KOPT-K1 (cell line): ENCODE measurements around the gene CEBPB.
"Not testable (repeated sequence)": the region's sequence is repeated elsewhere in the genome, so short reads cannot be mapped to it uniquely, and the experiment has no call there.

ENCODE experiments used
- H3K27ac ChIP-seq: fragments of 200-600 bp; sonication (generic); 2 replicates; pipeline ENCODE4 v1.5.1; 2016; ENCODE audit warnings: antibody characterized with exemption, mild to moderate bottlenecking, low read depth, low read length; ENCODE audit not compliant: poor library complexity, severe bottlenecking
- H3K36me3 ChIP-seq: fragments of 200-600 bp; sonication (generic); 2 replicates; pipeline ENCODE4 v1.5.1; 2017; ENCODE audit warnings: antibody characterized with exemption, mild to moderate bottlenecking, low read length, moderate library complexity; ENCODE audit not compliant: insufficient read depth
- H3K9me3 ChIP-seq: fragments of 200-600 bp; sonication (generic); 2 replicates; pipeline ENCODE4 v1.5.1; 2017; ENCODE audit warnings: antibody characterized with exemption, low read length, mild to moderate bottlenecking; ENCODE audit not compliant: insufficient read depth, poor library complexity, severe bottlenecking

Gene CEBPB

GRCh38 chr20:50153500-50154377, 36.9 kb upstream of the CEBPB start, which contains the start of gene PEDS1:
Gene PEDS1, minus strand, starts transcription at chr20:50153723. Its CDS starts 86 bp downstream, at chr20:50153637.
- H3K36me3 ChIP-seq, result peaks cover 21% of the 10 kb centered on the region; the same call in 1 of the 2 replicates
- no peaks in the 10 kb centered on the region for H3K9me3 ChIP-seq
- peak within 1 kb of the TSS; percentile 75 for H3K27ac ChIP-seq

GRCh38 chr20:50161494-50161893, 29.1 kb upstream of the CEBPB start:
- H3K36me3 ChIP-seq, H3K9me3 ChIP-seq, H3K27ac ChIP-seq: not testable (repeated sequence)

- Histone ChIP-seq H3K36me3 (no peaks in the 10 kb centered on the region), H3K27ac (no peak overlapping the region), H3K9me3 (no peaks in the 10 kb centered on the region)
These were observed 26.9 kb upstream of the CEBPB start for GRCh38 chr20:50163570-50164317.

DNA sequence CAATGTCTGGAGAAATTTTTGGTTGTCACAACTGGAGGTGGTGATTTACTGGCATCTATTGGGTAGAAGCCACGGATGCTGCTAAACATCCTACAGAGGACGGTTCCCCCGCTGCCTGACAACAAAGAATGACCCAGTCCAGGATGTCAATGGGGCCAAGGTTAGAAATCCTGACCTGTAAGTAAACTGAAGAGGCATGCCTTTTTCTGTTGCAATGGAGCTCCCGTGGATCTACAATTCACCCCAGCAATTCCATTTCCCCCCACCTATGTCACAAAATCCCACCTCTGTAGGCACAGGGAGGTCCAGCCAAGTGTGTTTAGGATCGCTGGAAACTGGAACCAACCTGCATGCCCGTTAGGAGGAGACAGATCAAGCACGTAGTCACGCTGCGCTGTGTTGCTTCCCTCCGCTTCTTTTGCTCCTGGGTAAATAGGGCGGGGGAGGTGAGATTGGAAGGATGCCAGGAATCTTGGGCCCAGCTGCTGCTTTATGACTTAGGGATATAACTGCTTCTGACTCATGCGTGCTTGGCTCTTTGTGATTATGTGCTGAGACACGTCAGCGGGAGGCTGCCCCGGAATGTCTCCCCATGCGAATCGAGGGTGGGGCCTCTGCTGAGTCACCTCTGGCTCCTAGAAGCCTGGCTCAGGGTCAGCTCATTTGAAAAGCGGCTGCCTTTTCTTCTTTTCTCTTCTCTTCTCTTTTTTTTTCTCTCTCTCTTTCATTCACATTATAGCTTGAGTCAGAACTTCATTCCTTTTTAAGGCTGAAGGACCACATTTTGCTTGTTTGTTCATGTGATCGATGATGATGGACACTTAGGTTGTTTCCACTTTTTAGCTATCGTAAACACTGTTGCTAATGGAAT, 24.7 kb upstream of the CEBPB start:
- no peak overlapping the region for H3K27ac ChIP-seq

GRCh38 chr20:50169329-50169823, 21.3 kb upstream of the CEBPB start:
- no peak overlapping the region for H3K27ac ChIP-seq
- no peaks in the 10 kb centered on the region for H3K9me3 ChIP-seq
- H3K36me3 ChIP-seq, result no peaks in the 10 kb centered on the region

More for the DNA sequence above, 24.7 kb upstream of the CEBPB start:
- Histone ChIP-seq H3K9me3 (no peaks in the 10 kb centered on the region), H3K36me3 (no peaks in the 10 kb centered on the region)

GRCh38 chr20:50170549-50171220, 19.9 kb upstream of the CEBPB start:
- H3K9me3 ChIP-seq, result no peaks in the 10 kb centered on the region
- no peak overlapping the region for H3K27ac ChIP-seq
- H3K36me3 ChIP-seq, result no peaks in the 10 kb centered on the region

- H3K9me3 ChIP-seq, result no peaks in the 10 kb centered on the region
- H3K36me3 ChIP-seq, result no peaks in the 10 kb centered on the region
- no peak overlapping the region for H3K27ac ChIP-seq
These were observed 18.1 kb upstream of the CEBPB start for GRCh38 chr20:50172347-50173013.

DNA sequence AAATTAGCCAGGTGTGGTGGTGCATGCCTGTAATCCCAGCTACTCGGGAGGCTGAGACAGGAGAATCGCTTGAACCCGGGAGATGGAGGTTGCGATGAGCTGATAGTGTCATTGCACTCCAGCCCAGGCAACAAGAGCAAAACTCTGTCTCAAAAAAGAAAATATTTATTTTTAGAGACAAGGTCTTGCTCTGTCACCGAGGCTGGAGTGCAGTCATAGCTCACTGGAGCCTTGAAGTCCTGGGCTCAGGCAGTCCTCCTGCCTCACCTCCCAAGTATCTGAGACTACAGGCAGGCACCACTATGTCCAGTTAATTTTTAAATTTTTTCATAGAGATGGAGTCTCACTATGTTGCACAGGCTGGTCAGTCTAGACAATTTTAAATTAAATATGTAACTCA, 16.2 kb upstream of the CEBPB start:
- H3K9me3 ChIP-seq, result no peaks in the 10 kb centered on the region
- H3K27ac ChIP-seq, result no peak overlapping the region
- H3K36me3 ChIP-seq, result no peaks in the 10 kb centered on the region

- H3K36me3 ChIP-seq, result no peaks in the 10 kb centered on the region
- no peaks in the 10 kb centered on the region for H3K9me3 ChIP-seq
- no peak overlapping the region for H3K27ac ChIP-seq
These were observed 14.4 kb upstream of the CEBPB start for GRCh38 chr20:50175938-50176933.

DNA sequence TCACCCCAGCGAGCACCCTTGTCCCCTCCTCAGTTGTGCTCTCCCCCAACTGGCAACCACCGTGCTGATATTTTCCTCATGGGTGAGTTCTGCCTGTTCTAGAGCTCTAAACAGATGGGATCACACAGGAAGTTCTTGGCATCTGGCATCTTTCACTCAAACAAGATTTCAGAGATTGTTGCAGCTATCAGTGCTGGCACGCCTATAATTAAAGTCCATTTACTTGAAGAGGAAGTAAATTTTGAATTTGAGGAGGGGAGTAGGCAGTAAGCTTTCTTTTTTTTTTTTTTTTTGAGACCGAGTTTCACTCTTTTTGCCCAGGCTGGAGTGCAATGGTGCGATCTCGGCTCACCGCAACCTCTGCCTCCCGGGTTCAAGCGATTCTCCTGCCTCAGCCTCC, 12.0 kb upstream of the CEBPB start:
- H3K9me3 ChIP-seq, H3K36me3 ChIP-seq, H3K27ac ChIP-seq: not testable (repeated sequence)

DNA sequence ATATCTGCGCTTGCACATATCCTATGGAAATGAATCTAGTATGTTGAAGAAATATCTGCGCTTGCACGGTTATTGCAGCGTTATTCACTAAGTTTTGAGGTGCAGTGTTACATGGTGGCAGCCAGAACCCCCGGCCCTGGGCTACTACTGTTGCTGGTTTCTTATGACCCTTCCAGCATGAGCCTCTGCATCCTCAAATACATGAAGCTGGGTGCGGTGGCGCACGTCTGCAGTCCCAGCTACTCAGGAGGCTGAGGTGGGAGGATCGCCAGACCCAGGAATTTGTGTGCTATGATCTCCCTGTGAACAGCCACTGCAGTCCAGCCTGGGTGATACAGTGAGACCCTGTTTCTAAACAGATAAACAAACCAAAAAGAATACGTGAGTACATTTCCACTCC, 9.3 kb upstream of the CEBPB start:
- H3K27ac ChIP-seq, result no peak overlapping the region
- no peaks in the 10 kb centered on the region for H3K36me3 ChIP-seq
- H3K9me3 ChIP-seq, result no peaks in the 10 kb centered on the region

DNA sequence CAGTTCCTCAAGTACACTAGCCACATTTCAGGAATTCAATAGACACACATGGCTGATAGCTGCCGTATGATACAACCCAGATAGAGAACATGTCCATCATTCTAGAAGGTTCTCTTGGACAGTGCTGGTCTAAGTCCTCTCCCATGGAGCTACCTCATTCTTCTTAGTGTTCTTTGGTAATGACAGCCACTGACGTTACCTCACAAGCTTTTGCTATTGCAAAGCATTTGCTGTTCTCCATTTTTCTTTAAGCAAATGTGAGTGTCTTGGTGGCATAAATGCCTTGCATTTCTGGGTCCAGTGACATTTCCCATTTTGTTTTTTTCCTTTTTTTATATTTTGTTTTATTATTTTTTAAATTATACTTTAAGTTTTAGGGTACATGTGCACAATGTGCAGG, 8.3 kb upstream of the CEBPB start:
- Histone ChIP-seq H3K27ac (no peak overlapping the region), H3K36me3 (no peaks in the 10 kb centered on the region), H3K9me3 (no peaks in the 10 kb centered on the region)

DNA sequence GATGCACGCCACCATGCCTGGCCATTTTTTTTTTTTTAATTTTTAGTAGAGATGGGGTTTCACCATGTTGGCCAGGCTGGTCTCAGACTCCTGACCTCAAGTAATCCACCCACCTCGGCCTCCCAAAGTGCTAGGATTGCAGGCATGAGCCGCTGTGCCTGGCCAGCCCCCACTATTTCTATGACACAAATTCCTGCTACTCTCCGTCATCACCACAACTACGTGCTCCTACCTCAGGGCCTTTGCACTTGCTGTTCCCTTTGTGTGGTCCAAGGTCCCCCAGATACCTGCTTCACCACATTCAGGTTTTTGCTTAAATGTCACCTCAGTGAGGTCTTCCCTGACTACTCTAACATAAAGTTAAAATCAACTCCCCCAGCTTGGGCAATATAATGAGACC, 5.2 kb upstream of the CEBPB start:
- Histone ChIP-seq H3K36me3 (no peaks in the 10 kb centered on the region), H3K27ac (no peak overlapping the region), H3K9me3 (no peaks in the 10 kb centered on the region)
